GM23248 (cell line): ENCODE measurements around the gene CCDC197.

ENCODE experiments used
- EZH2 ChIP-seq: fragments of 200-600 bp; sonication (generic); IDR thresholded peaks from 2 replicates; pipeline ENCODE4 v1.6.1; 2018; ENCODE audit warnings: antibody characterized with exemption, mild to moderate bottlenecking; ENCODE audit not compliant: insufficient read depth, poor library complexity, severe bottlenecking
- EZH2phosphoT487 ChIP-seq: fragments of 200-600 bp; sonication (generic); IDR thresholded peaks from 2 replicates; pipeline ENCODE4 v1.6.1; 2018; ENCODE audit warnings: antibody characterized with exemption, moderate library complexity, mild to moderate bottlenecking, low read depth; ENCODE audit not compliant: insufficient read depth

GRCh38 chr14:94041551-94042346, 44.6 kb downstream of the CCDC197 start:
- no peak for TF ChIP-seq EZH2phosphoT487
- TF ChIP-seq EZH2, result no peak
